Mesodermal cell (in vitro differentiated cells): Measurements from ENCODE around the gene ATPAF2.
A peak's percentile ranks its signal among the peaks of the same experiment; 100 is the strongest.

Experiments used
- H3K27ac ChIP-seq: 2 replicates; pipeline ENCODE4 v1.7.0; 2013; ENCODE audit warnings: mild to moderate bottlenecking, low read depth, low read length, moderate library complexity; ENCODE audit not compliant: severe bottlenecking
- H3K36me3 ChIP-seq: 2 replicates; pipeline ENCODE4 v1.7.1; 2013; ENCODE audit warnings: mild to moderate bottlenecking, low read length, moderate library complexity; ENCODE audit not compliant: control insufficient read depth, insufficient read depth
- H3K4me1 ChIP-seq: one replicate; pipeline ENCODE4 v1.7.1; 2013; ENCODE audit warnings: mild to moderate bottlenecking, low read length; ENCODE audit not compliant: insufficient read depth, control insufficient read depth, poor library complexity, severe bottlenecking
- H3K4me3 ChIP-seq: 2 replicates; pipeline ENCODE4 v1.7.0; 2013; ENCODE audit warnings: low read length, control low read depth, mild to moderate bottlenecking; ENCODE audit not compliant: insufficient read depth, poor library complexity, severe bottlenecking; ENCODE audit errors: extremely low read depth
- H3K9me3 ChIP-seq: 2 replicates; pipeline ENCODE4 v1.7.1; 2013; ENCODE audit warnings: mild to moderate bottlenecking, low read length, moderate library complexity; ENCODE audit not compliant: control insufficient read depth
- WGBS, 2 experiments: methylation state at CpG; one replicate each; pipeline ENCODE4 v1.1.5; 2013; ENCODE audit warnings: missing lambda C conversion rate in 2 of 2; ENCODE audit not compliant: insufficient coverage in 2 of 2; 5-methylcytosine and 5-hydroxymethylcytosine counted together

Gene ATPAF2

DNA sequence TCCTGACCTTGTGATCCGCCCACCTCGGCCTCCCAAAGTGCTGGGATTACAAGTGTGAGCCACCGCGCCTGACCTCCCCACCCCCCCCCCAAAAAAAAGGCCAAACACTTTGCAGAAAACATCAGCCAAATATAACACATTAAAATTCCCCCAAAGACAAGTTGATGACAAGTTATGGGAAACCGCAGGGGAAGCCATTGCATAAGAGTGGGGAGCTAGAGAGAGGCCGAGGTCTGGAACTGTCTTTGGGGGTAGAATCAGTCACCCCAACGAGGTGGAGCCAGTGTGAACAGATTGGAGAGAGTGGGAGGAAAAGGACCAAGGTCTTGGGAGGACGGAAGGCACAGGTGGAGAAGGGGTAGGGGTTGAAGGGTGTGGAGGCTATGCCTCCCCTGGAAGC lies 63.5 kb downstream of the ATPAF2 start:
- 66 to 73% methylated on average over 4 of the region's 8 CpGs for WGBS, 2 experiments
- no peak overlapping the region for H3K4me3 ChIP-seq
- H3K4me1 ChIP-seq = peaks cover 14% of the 10 kb centered on the region
- no peak overlapping the region for H3K27ac ChIP-seq
- no peaks in the 10 kb centered on the region for H3K36me3 ChIP-seq
- H3K9me3 ChIP-seq = no peaks in the 10 kb centered on the region

DNA sequence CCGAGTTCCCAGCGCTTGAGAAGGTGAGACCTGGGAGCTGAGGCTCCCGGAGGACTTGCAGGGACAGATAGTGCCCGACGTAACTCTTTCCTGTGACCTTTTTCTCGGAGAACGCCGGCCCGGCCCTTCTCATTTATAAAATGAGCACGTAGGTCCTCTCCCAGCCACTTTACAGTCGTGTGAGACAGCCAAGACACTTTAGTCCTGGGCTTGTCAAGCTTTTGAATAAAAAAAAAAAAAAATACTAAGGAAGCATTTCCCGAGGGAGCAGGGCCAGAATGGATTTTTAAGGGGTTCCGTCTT lies 66.1 kb downstream of the ATPAF2 start:
- H3K9me3 ChIP-seq = no peaks in the 10 kb centered on the region
- peak overlapping the region; percentile 54 for H3K4me3 ChIP-seq
- WGBS, 2 experiments = 2 to 13% methylated on average over 8 to 11 of the region's 13 CpGs
- H3K36me3 ChIP-seq = no peaks in the 10 kb centered on the region
- H3K4me1 ChIP-seq = peaks cover 14% of the 10 kb centered on the region
- H3K27ac ChIP-seq = peak overlapping the region; percentile 77

DNA sequence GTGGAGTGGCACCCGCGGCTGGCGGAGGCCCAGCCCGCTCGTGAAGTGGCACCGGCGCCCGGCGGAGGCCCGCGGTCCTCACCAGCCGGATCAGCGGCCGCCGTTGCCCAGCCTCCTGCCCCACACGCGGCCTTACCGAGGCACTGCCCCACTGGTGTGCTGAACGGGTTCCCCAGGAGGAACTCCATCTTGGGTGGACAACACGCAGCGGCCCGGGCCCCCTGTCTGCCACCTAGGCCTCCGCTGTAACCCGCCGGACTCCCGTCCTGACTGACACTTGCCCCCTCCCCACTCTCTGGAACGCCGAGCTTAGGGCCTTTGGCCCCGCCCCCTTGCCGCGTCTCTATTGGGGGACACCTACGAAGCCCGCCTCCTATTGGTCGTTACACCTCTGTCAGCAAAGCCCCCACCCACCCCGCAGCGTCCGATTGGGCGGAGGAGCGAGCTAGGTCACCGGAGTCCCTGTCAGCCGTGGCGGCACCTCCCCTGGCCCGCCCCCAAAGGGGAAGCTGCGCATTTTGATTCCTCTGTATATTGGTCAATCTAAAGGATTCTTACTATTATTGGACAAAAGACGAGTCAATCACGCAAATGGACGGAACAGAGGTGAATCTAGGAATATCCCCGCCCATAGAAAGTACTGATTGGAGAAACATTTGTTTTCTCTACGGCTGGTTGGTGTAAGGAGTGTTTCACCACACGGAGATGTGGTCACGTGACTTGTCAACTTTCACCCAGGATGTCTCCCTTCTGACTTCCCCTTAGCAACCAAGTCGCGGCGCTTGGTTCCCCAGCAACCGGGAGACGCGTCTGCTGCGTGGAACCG lies 66.6 kb downstream of the ATPAF2 start, which contains the start of the genes DRC3 and TOM1L2:
Gene DRC3, plus strand, starts transcription at position 737 of the 826 bp plus-strand sequence. CDS start 4,737 bp downstream, outside the sequence.
Gene TOM1L2, minus strand, starts transcription at position 275 of the 826 bp plus-strand sequence. Its CDS starts 87 bp downstream, at position 188.
- H3K9me3 ChIP-seq = no peaks in the 10 kb centered on the region
- no peaks in the 10 kb centered on the region for H3K36me3 ChIP-seq
- peak within 1 kb of the TSS; percentile 77 for H3K27ac ChIP-seq
- H3K4me1 ChIP-seq = peaks cover 14% of the 10 kb centered on the region
- H3K4me3 ChIP-seq = peak within 1 kb of the TSS; percentile 70
- WGBS, 2 experiments = 0 to 1% methylated on average over 38 to 39 of the region's 59 CpGs

DNA sequence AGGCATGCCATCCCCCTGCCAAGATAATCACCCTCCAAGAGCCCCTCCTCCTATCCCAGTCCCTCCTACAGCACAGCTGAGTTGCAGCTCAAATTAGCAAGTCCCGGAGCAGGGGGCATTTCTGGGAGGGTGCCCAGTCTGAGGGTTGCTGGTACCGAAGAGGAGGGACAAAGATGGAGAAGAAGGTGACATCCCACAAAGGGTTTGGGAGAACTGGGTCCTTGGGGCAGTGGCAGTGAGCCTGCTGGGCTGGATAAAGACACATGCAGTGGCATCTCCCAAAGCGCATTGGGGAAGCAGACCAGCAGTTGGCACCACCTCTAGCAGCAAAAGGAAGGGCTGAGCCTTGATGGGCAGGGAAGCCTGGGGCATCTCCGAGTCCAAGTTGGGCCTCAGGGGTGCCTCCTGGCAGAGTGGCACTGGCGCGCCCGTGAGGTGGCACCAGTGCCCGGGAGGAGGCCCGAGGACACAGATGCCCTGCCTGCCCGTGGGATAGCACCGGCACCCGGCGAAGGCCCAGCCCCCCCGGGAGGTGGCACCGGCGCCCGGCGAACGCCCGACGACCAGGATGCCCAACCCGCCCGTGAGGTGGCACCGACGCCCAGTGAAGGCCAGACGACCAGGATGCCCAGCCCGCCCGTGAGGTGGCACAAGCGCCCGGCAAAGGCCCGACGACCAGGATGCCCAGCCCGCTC lies 67.4 kb downstream of the ATPAF2 start:
- Histone ChIP-seq H3K27ac (no peak overlapping the region), H3K4me1 (peaks cover 14% of the 10 kb centered on the region), H3K4me3 (peak overlapping the region; percentile 70), H3K9me3 (no peaks in the 10 kb centered on the region), H3K36me3 (no peaks in the 10 kb centered on the region)
- WGBS, 2 experiments = 19 to 20% methylated on average over 30 of the region's 33 CpGs

DNA sequence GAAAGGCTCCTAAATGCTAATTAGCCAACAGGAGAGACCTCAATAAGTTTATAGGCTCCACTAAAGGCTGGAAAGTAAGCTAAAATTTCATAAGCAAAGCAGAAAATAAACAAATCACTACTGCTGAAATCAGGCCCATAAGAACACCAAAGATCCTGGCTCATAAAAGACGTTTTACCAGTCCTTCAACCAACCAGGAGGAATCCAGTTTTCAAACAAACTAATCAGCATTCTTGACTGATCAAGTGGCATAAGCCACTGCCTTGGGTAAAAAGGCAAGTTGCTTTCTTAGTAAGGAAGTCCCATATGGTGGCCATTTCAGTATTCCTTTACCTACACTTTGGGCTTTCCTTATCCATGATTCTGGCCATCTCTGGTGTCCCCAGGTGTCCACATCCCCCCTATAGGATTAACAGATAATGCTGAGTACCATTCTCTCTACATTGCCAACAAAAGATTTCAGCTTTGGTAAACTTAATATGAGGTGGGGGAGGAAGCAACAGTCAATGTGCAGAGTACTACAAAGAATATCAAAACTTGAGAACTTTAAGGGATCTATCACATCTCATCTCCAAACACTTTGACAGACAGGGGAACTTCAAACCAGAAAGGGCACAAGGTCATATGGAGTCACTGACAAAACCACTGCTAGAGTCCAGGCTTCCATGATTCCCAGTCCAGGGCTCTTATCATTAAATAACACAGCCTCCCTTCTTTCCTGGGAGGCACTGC lies 68.1 kb downstream of the ATPAF2 start:
- no peak overlapping the region for H3K27ac ChIP-seq
- peaks cover 14% of the 10 kb centered on the region for H3K4me1 ChIP-seq
- H3K36me3 ChIP-seq = no peaks in the 10 kb centered on the region
- no peaks in the 10 kb centered on the region for H3K9me3 ChIP-seq
- WGBS, 2 experiments = 20 to 60% methylated on average over 1 of the region's 1 CpG
- peak overlapping the region; percentile 70 for H3K4me3 ChIP-seq
